Smooth muscle cell (in vitro differentiated cells): Measurements from ENCODE around the gene TCF7L1. TPM values are rescaled to one million over a fixed set of nuclear protein-coding genes. Genes with fewer than 3 reads are reported as not detected.

Source experiments
- DNase-seq: peaks from one replicate; lab custom pipeline; 2025; ENCODE audit not compliant: unreplicated experiment; lab: John Stamatoyannopoulos, UW
- H2AFZ ChIP-seq: fragments of 200-600 bp; sonication (generic); 2 replicates; pipeline ENCODE4 v1.6.0; 2016; ENCODE audit warnings: antibody characterized with exemption, low read depth, mild to moderate bottlenecking
- H3F3A ChIP-seq: fragments of 200-600 bp; sonication (generic); 2 replicates; pipeline ENCODE4 v1.6.0; 2017; ENCODE audit warnings: antibody characterized with exemption, low read depth
- H3K27ac ChIP-seq: fragments of 200-600 bp; sonication (generic); 2 replicates; pipeline ENCODE4 v1.5.1; 2016; ENCODE audit warnings: low read depth, mild to moderate bottlenecking
- H3K27me3 ChIP-seq: fragments of 200-600 bp; sonication (generic); 2 replicates; pipeline ENCODE4 v1.6.1; 2016; ENCODE audit warnings: low read depth, mild to moderate bottlenecking
- H3K36me3 ChIP-seq: fragments of 200-600 bp; sonication (generic); 2 replicates; pipeline ENCODE4 v1.5.1; 2016; ENCODE audit warnings: low read depth
- H3K4me1 ChIP-seq: fragments of 200-600 bp; sonication (generic); 2 replicates; pipeline ENCODE4 v1.5.1; 2016; ENCODE audit warnings: low read depth
- H3K4me2 ChIP-seq: fragments of 200-600 bp; sonication (generic); 2 replicates; pipeline ENCODE4 v1.6.0; 2016; ENCODE audit warnings: mild to moderate bottlenecking
- H3K4me3 ChIP-seq: fragments of 200-600 bp; sonication (generic); 2 replicates; pipeline ENCODE4 v1.5.1; 2016; ENCODE audit warnings: mild to moderate bottlenecking
- H3K79me2 ChIP-seq: fragments of 200-600 bp; sonication (generic); 2 replicates; pipeline ENCODE4 v1.6.0; 2016; ENCODE audit warnings: low read depth, mild to moderate bottlenecking
- H3K9ac ChIP-seq: fragments of 200-600 bp; sonication (generic); 2 replicates; pipeline ENCODE4 v1.6.0; 2016; ENCODE audit warnings: low read depth
- H3K9me3 ChIP-seq: fragments of 200-600 bp; sonication (generic); replicated peaks from 2 replicates; pipeline ENCODE4 v1.5.1; 2016; ENCODE audit warnings: low read depth
- H4K20me1 ChIP-seq: fragments of 200-600 bp; sonication (generic); 2 replicates; pipeline ENCODE4 v1.6.0; 2016; ENCODE audit warnings: low read depth
- WGBS: methylation state at CpG from one replicate; pipeline ENCODE4 v1.1.7; 2016; ENCODE audit warnings: low lambda C conversion rate; 5-methylcytosine and 5-hydroxymethylcytosine counted together
- polyA plus RNA-seq: library from polyadenylated mRNA; unstranded; fragments of >200 nt; fragmentation: Nextera tagmentation; extraction: Ambion mirVana; gene quantifications from 2 replicates; pipeline ENCODE4 v1.2.1, GENCODE V29; 2016
- total RNA-seq: library from RNA; depleted of rRNA; stranded (reverse); fragments of >200 nt; gene quantifications from 2 replicates; pipeline ENCODE4 v1.2.3, GENCODE V29; 2014
- TF ChIP-seq, protein P1 (sequence below): fragments of 200-600 bp; sonication (generic); IDR thresholded peaks from 2 replicates; pipeline ENCODE4 v1.5.1; 2017; ENCODE audit warnings: borderline replicate concordance, mild to moderate bottlenecking, antibody characterized with exemption; ENCODE audit not compliant: insufficient read depth, poor library complexity, severe bottlenecking

TCF7L1 gene
- total and polyA plus RNA-seq, 2 experiments from 2014 or later, result 4.5 to 15.2 TPM

DNA sequence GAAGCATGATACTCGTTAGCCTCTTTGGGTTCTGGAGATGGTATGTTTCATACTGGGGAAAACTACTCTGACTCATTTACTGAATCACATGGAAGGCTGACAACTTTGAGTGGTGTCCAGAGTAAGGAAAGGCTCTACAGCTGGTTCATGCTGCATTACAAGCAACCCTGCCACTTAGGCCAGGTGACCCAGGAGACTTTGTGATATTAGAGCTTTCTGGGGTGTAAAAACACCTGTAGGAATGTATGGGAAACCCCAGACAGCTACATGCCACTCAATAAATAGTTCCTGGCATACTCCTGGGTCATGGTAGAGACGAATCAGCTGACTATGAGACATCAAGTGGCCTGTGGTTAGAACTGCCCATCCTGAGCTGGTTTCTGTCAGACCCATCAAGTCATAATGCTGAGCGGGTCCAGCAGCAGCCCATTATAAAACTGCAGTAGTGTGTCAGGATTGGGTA, 21.3 kb upstream of the TCF7L1 start:
- 72% methylated on average over 3 of the region's 3 CpGs for WGBS
- H3K4me1 ChIP-seq, result no peaks in the 10 kb centered on the region
- no peaks in the 10 kb centered on the region for H3F3A ChIP-seq
- no peaks in the 10 kb centered on the region for H3K36me3 ChIP-seq
- H4K20me1 ChIP-seq, result no peaks in the 10 kb centered on the region
- H2AFZ ChIP-seq, result no peak overlapping the region
- no peaks in the 10 kb centered on the region for H3K27me3 ChIP-seq
- H3K79me2 ChIP-seq, result no peaks in the 10 kb centered on the region
- no peak overlapping the region for H3K4me3 ChIP-seq
- no peak for DNase-seq
- no peak overlapping the region for H3K4me2 ChIP-seq
- H3K9ac ChIP-seq, result no peak overlapping the region
- H3K27ac ChIP-seq, result no peak overlapping the region
- no peaks in the 10 kb centered on the region for H3K9me3 ChIP-seq
- TF ChIP-seq, protein P1, sequence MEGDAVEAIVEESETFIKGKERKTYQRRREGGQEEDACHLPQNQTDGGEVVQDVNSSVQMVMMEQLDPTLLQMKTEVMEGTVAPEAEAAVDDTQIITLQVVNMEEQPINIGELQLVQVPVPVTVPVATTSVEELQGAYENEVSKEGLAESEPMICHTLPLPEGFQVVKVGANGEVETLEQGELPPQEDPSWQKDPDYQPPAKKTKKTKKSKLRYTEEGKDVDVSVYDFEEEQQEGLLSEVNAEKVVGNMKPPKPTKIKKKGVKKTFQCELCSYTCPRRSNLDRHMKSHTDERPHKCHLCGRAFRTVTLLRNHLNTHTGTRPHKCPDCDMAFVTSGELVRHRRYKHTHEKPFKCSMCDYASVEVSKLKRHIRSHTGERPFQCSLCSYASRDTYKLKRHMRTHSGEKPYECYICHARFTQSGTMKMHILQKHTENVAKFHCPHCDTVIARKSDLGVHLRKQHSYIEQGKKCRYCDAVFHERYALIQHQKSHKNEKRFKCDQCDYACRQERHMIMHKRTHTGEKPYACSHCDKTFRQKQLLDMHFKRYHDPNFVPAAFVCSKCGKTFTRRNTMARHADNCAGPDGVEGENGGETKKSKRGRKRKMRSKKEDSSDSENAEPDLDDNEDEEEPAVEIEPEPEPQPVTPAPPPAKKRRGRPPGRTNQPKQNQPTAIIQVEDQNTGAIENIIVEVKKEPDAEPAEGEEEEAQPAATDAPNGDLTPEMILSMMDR, result no peak

DNA sequence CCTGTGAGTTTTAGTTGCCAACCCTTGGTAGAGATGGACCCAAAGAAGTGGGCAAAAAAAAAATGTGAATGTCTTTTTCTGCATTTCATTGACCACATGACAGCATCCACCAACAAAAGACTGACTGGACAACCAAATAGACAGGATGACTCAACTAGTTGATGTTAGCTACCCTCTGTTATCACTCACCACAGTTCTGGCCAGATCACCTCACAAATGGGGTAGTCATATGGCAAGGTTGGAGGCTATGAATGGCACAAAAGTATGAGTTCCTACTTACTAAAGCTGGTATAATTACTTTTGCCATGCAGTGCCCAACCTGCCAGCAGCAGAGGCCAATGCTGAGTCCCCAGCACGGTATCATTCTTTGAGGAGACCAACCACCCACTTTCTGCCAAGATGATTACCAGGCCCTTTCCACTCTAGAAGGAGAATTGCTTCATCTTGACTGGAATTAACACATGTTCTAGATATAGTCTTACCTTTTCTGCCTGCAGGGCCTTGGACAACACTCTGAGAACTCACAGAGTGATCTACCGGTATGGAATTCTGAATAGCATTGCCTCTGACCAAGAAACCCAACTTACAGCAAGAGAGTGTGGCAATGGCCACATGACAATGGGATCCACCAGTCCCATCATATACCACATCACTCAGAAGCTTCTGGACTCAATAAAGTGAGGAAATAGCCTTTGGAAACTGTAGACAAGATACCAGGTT, 20.1 kb upstream of the TCF7L1 start:
- H3K9me3 ChIP-seq, result no peaks in the 10 kb centered on the region
- no peaks in the 10 kb centered on the region for H3K27me3 ChIP-seq
- H3F3A ChIP-seq, result no peaks in the 10 kb centered on the region
- no peak overlapping the region for H2AFZ ChIP-seq
- no peaks in the 10 kb centered on the region for H4K20me1 ChIP-seq
- WGBS, result 22% methylated on average over 2 of the region's 2 CpGs
- no peak overlapping the region for H3K4me2 ChIP-seq
- H3K4me3 ChIP-seq, result no peak overlapping the region
- H3K9ac ChIP-seq, result no peak overlapping the region
- no peaks in the 10 kb centered on the region for H3K79me2 ChIP-seq
- no peaks in the 10 kb centered on the region for H3K4me1 ChIP-seq
- TF ChIP-seq, protein P1, result no peak
- H3K27ac ChIP-seq, result no peak overlapping the region
- H3K36me3 ChIP-seq, result no peaks in the 10 kb centered on the region
- no peak for DNase-seq

DNA sequence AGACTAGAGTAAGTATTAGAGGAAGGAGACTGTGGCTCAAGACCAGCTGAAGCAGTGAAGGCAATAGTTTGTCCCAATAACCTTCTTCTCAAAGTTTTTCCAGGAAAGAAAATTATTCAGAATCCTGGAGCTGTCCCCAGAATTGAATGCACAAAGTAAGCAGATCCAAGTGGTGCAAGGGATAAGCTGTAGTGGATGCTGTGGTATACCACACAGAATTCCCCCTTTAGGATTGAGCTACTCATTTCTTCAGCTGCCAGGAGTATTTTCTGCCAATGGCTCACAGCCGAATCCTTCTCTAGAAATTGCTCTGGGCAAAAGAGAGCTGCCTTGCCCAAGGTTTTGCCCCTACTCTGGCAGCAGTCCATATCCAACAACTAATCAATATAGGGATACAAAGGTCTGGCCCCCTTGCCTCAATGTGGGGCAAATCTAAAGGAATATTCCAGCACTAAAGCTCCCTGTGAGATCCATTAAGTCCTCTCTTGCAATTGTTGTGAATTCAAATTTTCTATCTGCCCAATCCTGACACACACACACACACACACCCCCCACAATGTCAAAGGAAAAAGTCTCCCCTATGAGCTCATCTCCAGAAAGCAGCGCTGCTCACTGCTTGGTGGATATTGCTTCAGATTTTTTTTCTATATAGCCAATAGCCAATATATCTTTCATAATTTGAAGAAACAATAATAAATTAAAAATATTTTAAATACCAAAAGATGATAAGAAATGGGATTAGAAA, 18.4 kb upstream of the TCF7L1 start:
- no peaks in the 10 kb centered on the region for H3F3A ChIP-seq
- no peaks in the 10 kb centered on the region for H3K27me3 ChIP-seq
- DNase-seq, result no peak
- no peaks in the 10 kb centered on the region for H3K79me2 ChIP-seq
- no peak overlapping the region for H2AFZ ChIP-seq
- no peak overlapping the region for H3K4me3 ChIP-seq
- H3K9ac ChIP-seq, result no peak overlapping the region
- H3K9me3 ChIP-seq, result no peaks in the 10 kb centered on the region
- H4K20me1 ChIP-seq, result no peaks in the 10 kb centered on the region
- TF ChIP-seq, protein P1, result no peak
- no peaks in the 10 kb centered on the region for H3K4me1 ChIP-seq
- no peak overlapping the region for H3K4me2 ChIP-seq
- no peak overlapping the region for H3K27ac ChIP-seq
- H3K36me3 ChIP-seq, result no peaks in the 10 kb centered on the region
- WGBS, result 83% methylated on average over 2 of the region's 2 CpGs
